GM19467 (cell line): ENCODE data around the gene CMKLR1.

Experiments used
- ATAC-seq: cut with Tn5 transposase; IDR thresholded peaks from one replicate; pipeline ENCODE4 v1.9.1; 2021; ENCODE audit warnings: mild to moderate bottlenecking, moderate library complexity; ENCODE audit not compliant: unreplicated experiment

Gene CMKLR1

DNA sequence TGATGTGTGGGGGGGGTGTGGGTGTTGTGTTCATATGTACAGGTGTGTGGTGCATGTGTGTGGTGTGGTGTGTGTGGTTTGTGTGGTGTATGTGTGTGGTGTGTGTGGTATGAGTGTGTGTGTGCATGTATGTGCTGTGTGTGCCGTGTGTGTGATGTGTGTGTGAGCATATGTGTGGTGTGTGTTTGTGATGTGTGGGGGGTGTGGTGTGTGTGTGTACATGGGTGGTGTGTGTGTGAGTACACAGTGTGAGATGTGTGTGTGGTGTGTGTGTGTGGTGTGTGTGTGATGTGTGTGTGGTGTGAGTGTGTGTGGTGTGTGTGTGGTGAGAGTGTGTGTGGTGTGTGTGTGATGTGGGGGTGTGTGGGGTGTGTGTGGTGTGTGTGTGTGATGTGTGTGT lies 24.5 kb upstream of the CMKLR1 start:
- ATAC-seq = no peak

DNA sequence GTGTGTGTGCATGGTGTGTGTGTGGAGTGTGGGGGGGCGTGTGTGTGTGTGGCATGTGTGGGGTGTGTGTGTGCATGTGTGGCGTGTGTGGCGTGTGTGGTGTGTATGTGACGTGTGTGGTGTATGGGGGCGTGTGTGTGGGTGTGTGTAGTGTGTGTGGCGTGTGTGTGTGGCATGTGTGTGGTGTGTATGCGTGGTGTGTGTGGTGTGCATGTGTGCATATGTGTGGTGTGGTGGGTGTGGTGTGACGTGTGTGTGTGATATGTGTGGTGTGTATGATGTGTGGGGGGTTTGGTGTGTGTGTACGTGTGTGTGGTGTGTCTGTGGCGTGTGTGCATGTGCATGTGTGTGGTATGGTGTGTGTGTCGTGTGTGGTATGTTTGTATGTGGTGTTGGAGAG lies 24.1 kb upstream of the CMKLR1 start:
- ATAC-seq = no peak

DNA sequence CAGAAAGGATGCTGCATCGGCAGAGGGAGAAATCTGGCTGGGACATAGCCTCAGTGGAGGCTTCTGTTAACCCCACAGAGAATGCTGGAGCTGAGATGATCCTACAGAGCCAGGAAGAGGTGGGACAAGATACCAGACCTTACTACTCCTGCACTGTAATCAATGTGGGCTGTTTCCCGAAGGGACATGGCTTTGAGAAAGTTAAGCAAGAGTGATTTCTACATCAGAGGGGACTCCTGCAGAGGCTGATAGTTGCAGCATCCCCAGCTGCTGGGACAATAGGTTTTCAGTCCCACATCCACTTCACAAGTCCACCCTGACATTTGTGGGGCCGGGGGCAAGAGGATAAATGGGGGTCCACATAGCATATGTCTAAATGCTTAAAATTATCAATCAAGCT lies 22.5 kb upstream of the CMKLR1 start:
- no peak for ATAC-seq

DNA sequence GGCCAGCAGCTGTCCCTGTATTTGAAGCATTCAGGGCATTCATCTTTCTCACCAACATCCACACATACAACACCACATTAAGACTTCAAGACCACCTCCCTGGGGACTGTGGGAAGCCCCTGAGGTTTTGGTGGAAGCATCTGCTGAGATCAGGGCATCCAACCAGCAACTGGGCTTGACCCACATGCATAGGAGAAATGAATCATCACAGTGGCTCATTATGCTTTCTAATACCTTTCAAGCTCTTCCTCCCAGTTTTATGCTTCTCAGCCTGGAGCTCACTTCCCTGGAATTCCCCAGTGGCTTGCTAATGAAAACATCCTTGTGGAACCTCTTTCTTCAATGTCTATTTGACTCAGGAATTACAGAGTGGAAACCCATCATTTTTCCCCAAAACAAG lies 21.4 kb upstream of the CMKLR1 start:
- peak; percentile 61 for ATAC-seq

DNA sequence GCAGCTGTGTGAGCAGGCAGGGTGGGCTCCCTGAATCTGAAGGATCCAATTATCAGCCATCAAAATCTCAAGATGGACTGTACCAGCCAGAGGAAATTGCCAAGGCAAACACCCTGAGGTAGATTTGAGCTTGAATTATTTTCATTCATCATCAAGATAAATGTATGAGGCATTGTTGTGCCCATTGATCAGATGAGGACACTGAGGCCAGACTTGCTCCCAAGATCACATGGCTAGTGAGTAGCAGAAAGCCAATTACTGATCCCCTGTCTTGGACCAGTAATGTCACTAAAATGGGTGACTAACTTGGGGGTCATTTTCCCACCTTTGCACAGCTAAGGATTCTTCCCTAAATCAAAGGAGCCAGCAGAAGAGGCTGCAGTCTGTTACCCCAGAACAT lies 20.9 kb upstream of the CMKLR1 start:
- no peak for ATAC-seq

DNA sequence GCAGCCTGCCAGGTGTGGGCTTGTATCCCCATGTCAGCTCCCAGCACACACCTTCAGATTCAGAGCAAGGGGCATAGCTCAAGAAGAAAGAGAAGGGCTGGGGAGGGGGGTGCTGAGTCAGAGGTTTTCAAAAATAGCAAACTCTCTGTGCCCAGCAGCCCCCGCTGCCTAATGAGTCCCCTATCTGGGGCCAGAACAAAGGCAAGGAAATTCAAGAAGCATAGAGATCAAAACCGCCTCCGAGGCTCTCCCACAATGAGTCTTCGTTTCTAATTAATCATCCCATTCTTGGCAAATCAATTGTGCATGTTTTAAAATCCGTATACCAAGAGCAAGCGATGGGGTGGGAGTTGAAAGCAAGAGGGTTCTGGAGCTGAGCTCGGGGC lies 19.5 kb upstream of the CMKLR1 start:
- no peak for ATAC-seq

DNA sequence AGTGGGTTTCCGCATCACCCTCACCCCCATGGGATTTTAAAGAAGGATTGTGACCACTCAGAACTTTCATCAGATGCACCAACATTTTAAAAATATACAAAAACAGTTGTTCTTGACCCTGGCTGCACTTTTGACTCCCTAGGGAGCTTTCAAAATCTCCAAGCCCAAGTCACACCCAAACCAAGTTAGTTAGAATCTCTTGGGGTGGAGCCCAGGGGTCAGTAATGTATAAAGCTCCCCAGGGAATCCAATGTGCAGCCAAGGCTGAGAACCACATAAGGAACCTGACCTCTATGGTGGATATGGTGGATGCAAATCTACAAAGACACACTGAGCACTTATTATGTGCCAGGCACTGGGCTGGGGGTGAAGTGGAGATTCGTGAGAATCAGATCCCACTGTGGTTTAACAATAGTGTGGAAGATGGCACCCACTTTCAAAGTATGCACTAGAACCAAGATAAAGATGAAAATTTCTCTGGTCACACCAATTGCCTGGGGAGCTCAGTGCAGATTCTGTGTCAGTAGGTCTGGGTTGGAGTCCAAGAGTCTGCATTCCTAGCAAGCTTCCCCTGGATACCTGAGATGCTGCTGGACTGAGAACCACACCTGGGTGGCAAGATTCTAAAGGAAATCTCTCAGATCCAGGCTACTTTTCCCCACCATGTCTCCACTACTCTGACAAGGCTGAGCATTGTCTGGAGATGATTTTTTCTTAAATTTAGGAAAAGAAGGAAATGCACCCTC lies 18.9 kb upstream of the CMKLR1 start:
- no peak for ATAC-seq

DNA sequence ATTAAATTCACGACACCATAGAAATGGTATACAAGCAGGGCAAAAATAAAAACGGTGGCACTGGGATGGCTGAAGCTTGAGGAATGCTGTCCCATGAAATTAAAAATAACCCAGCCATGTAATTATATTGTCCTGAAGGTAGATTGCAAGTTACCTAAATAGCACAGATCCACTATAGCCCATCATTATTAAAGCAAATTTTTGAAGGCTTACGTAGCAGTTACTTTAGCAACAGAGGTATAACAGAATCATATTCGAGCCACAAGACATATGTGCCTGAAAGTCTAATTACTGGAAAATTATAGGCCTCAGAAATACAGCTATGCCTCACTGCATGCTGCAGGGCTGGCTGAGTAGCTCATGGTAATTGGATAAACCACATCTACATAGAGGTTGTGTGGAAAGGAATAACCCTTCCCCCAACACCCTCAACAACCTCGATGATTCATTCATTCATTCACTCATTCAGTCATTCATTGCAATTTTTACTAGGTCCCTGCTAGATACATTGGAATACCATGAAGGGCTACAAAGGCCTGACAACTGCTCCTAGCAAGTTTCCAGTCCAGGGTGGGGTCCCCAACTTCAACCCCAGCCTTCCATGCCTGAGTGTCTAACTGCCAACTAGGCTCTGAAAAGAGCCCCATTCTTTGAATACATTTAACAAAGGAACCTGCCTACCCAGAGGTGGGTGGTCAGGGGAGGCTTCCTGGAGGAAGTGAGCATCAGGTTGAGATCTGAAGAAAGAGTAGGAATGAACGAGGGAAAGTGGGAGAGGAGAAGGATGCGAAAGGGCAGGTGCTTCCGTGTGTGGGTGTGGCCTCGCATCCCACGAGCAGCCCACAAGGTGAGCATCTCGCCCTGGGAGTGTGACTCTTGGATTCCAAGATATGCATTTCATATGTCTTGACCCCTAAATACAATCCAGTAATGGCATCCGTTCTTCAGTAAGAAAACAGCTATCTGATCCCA lies 18.0 kb upstream of the CMKLR1 start:
- ATAC-seq = no peak

DNA sequence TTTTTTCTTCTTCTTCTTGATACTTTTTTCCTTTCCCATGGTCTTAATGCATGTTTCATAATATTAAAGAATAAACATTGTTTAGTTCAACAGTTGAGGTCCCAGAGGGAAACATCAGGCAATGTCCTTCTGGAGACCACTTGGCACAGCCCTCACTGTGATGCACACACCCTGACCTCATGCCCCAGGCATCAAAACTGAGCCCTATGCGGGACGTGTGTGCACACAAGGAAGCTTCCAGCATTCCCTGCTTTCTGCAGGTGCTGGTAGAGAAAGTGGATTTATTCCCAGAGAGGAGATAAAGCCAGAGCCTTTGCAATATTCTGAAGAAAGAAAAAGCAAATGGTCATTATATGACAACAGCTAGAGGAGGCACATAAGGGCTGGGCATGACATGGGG lies 16.0 kb upstream of the CMKLR1 start:
- no peak for ATAC-seq

DNA sequence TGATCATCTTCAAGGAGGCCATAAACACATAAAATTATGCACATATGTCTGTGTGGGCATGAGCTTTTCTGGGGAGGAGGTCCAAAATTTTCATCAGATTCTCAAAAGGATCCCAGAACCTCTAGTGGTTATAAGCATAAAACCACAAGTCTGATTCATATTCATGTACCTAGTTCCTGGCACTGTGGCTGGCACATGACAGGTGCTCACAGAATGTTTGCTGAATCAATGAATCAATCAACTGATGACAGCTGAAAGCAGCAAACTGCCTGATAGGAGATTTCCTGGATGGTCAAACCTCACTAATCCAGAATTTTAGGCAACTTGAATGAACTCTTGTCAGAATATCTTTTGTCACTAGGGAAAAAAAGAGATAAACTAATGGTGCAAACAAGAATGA lies 13.5 kb upstream of the CMKLR1 start:
- ATAC-seq = no peak

DNA sequence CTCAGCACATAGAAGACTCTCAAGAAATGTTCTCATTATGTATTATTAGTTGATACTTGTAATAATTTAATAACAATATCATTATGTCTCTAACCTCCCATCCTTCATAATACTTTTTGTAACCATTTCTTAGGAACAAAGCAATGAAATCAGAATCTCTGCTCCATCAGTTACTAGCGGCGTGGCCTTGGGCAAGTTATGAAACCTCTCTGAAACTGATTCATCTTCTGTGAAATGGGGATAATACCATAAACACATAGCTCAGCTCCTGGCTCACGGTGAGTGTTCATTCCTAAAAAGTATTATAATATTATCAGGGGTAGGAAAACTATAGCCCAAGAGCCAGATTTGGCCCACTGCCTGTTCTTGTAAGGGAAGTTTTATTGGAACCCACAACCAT lies 11.4 kb upstream of the CMKLR1 start:
- ATAC-seq = no peak

DNA sequence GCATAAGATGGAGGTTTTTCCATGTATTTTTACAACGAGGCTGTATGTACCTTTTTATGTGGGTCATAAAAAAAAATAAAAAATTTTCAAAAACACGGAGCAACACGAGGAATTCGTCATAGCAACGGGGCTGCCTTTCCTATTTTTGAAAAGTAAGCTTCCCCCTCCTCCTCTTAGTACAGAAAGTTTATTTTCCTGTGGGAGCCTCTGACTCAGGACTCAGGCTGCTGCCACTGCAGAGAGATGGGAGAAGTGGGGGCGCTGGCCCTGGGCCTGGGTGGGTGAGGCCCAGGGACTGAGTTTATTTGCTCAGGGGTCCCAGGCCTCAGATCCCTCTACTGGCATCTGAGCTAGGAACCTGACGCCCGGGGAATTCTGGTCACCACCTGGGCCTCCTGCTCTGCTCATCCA lies 10.2 kb upstream of the CMKLR1 start:
- no peak for ATAC-seq

DNA sequence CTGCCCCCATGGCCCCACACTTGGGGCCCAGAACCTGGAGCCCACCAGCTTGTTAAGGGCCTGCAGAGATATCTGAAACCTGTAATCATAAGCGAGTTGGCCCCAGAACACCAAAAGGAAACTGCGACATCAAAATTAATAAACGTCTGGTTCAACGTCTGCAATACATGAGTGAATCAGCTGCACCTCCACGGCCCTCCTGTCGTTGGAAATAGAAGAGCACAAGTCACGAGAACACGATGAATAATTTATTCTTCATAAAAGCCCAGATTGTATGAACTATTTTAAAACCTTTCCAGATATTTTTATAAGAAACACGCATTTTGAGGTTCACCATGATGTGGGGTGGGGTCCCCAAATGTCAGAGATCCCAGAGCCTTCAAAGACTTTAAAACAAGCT lies 9.7 kb upstream of the CMKLR1 start:
- no peak for ATAC-seq

DNA sequence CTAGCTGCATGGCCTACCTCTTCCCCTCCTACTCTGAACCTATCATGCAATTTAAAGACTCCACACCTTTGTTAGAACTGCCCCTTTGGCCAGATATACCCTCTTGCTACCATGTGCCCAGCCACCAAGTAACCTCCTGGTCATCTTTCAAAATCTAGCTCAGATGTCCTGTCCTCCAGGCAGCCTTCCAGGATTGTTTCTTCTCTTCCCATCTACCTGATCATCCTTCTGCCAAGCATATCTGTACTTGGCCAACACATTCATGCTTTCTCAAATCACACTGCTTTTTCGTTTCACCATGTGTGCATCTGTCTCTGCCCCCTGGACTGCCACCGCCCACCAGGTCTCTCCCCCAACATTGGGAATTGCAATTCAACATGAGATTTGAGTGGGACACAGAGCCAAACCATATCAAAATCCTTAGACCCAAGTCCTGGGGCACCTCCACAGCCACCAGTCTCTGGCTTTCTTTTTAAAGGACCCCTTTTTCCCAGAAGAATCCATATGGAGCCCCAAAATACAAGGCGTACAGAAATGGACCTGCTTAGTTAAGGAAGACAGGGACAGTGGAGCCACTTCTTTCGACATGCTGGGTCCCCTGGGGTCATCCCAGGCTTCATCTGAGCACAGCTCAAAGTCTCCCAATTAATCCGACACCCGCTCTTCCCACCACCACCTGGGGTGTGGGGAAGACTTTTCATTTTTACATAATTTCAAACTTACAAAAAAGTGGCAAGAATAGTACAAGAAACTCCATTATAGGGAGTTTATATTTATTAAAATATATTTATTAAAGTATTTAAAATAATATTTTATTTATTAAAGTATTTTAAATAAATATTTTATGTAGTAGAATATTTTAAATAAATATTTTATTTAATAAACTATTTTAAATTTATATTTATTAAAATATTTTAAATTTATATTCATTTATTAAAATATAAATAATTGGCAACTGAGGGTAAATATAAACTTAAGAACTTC lies 7.9 kb upstream of the CMKLR1 start:
- no peak for ATAC-seq

DNA sequence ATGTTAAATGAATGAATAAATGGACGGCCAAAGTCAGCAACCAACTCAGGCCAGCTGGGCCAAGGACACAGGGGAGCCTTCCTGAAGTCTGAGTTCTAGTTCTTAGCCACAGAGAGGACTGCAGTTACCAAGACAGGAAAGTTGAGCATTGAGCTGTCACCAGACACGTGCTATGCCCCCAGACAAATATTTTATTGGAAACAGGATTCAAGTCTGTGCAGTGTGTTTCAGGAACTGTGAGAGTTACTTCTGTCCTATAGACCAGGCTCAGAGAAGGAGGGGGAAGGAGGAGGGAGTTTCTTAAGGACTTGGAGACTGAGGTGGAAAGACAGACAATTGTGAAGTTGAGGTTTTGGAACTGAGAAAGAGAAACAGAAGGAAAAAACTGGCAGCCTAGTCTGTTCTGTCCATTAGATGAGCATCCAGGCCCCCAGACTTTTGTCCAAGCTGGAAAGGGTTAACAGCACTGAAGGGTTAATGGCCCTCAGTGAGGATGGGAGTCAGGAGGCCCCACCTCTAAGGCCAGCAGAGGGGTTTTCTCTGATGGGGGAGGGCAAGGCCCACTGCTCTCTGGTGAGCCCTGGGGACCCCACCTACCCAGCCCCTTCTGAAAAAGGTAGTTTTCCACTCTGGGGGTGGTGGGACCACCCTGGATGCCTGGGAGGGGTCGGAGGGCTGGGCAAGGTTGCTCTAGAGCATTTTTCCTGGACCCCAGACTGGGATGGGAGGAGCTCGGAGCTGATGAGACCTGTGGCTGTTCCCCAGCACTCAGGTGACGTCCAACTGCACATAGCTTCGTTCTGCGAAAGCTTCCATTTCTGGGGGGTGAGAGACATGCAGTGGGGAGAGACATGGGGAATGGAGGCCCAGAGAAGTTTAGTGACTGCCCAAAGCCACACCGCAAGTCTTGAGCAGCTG lies 6.9 kb upstream of the CMKLR1 start:
- no peak for ATAC-seq

DNA sequence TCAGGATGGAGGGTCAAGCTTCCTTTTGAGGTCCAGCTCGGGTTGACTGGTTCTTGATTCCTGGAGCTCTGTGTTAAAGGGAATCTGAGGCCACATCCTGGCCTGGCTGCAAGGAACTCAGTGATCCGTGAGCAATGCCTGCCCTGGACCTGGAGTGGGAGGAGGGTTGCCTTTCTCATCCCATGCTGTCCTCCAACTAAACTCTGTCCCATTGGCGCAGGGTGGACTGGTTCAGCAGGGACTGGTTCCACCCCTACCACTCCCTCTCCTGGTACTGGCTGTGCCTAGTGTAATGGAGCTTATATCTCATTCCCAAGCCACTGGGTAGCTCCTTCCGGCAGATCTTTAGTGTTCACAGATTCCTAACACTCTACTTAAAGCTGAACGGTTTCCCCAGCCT lies 3.9 kb upstream of the CMKLR1 start:
- ATAC-seq = no peak

DNA sequence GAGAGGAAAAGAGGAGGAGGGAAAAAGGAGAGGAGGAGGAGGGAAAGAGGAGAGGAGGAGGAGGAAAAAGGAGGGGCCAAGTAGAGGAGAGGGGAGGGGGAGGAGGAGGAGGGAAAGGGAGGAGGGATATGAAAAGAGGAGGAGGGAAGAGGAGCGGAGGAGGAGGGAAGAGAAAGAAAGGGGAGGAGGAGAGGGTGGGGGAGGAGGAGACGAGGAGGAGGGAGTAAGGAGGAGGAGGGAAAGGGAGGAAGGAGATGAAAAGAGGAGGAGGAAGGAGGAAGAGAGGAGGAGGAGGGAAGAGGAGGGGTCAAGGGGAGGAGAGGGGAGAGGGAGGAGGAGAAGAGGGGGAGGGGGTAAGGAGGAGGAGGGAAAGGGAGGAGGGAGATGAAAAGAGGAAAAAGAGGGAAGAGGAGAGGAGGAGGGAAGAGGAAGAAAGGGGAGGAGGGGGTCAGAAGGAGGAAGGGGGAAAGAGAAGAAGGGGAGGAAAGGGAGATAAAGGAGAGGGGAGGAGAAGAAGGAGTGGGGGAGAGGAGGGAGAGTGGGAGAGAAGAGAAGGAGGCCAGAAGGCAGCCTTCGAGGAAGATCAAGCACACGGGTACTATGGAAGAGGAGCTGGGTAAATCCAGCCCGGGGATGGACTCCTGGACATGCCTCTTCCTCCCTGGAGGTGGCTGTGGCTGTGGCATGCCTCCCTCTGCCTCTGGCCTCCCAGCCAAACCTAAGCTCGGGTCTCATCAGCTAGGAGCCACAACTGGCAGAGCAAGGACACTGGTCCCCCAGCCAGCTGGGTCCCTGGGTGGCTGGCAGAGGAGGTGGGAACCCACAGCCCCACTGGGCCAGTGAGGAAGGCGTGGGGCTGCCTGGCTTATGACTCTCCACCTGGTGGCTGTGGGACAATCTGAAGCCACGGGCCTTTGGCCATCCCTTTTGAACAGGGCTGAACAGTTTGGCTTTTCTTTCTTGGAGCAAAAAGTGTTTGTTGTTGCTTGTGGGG lies 3.0 kb upstream of the CMKLR1 start:
- no peak for ATAC-seq

DNA sequence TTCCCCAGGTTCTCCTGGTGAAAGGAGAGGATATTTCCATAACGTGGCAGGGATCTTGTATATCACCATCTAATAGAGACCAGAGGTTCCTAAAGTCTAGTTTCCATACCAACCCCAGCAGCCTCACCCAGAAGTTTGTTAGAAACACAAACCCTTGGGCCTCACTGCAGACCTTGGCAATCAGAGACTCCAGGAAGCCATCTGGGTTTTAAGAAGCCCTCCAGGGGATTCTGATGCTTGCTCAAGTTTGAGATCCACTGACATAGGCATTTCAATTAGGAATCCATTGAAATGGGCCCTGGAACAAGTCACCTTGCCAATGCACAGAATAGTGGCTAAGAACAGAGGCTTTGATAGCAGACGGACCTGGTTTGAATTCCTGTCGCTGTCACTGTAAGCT lies 2.2 kb upstream of the CMKLR1 start:
- no peak for ATAC-seq

DNA sequence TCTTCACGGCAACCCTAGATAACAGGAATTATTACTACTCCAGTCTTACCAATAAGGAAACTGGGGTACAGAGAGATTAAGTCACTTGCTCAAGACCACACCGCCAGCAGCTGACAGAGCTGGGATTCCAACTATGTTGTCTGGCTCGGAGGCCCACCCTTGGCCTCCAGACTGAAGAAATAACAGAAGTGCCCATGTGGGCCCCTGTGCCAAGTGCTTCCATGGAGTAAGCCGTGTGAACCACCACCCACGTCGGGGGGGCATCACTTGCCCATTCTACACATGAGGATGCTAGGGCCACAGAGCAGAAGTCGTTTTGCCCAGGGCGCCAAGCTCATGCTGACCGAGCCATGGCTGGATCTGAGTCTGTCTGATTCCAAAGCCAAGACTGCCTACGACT lies 926 bp upstream of the CMKLR1 start:
- no peak for ATAC-seq
